Hepatocyte (in vitro differentiated cells): Measurements from ENCODE around the gene OSBPL10. TPM values are rescaled to one million over a fixed set of nuclear protein-coding genes. Genes with fewer than 3 reads are reported as not detected.

Experiments
- DNase-seq: peaks from one replicate; pipeline ENCODE4 v3.0.0-alpha.2; 2016; ENCODE audit warnings: low spot score
- H2AFZ ChIP-seq: fragments of 200-600 bp; sonication (generic); 2 replicates; pipeline ENCODE4 v1.6.0; 2016; ENCODE audit warnings: antibody characterized with exemption, mild to moderate bottlenecking
- H3K27ac ChIP-seq: fragments of 200-600 bp; sonication (generic); 2 replicates; pipeline ENCODE4 v1.5.1; 2016; ENCODE audit warnings: mild to moderate bottlenecking
- H3K27me3 ChIP-seq: fragments of 200-600 bp; sonication (generic); 2 replicates; pipeline ENCODE4 v1.6.1; 2016
- H3K36me3 ChIP-seq: fragments of 200-600 bp; sonication (generic); replicated peaks from 2 replicates; pipeline ENCODE4 v1.5.1; 2016; ENCODE audit warnings: low read depth; ENCODE audit not compliant: insufficient read depth
- H3K4me1 ChIP-seq: fragments of 200-600 bp; sonication (generic); 2 replicates; pipeline ENCODE4 v1.5.1; 2016; ENCODE audit warnings: mild to moderate bottlenecking, moderate library complexity; ENCODE audit not compliant: insufficient read depth
- H3K4me2 ChIP-seq: fragments of 200-600 bp; sonication (generic); 2 replicates; pipeline ENCODE4 v1.6.0; 2016
- H3K4me3 ChIP-seq: fragments of 200-600 bp; sonication (generic); 2 replicates; pipeline ENCODE4 v1.5.1; 2016; ENCODE audit warnings: mild to moderate bottlenecking
- H3K79me2 ChIP-seq: fragments of 200-600 bp; sonication (generic); 2 replicates; pipeline ENCODE4 v1.6.0; 2017; ENCODE audit warnings: mild to moderate bottlenecking
- H3K9me2 ChIP-seq: fragments of 200-600 bp; sonication (generic); replicated peaks from 2 replicates; pipeline ENCODE4 v1.6.0; 2017; ENCODE audit warnings: mild to moderate bottlenecking; ENCODE audit not compliant: insufficient read depth
- H3K9me3 ChIP-seq: fragments of 200-600 bp; sonication (generic); 2 replicates; pipeline ENCODE4 v1.5.1; 2016; ENCODE audit warnings: low read depth, mild to moderate bottlenecking
- H4K20me1 ChIP-seq: fragments of 200-600 bp; sonication (generic); 2 replicates; pipeline ENCODE4 v1.6.0; 2016; ENCODE audit warnings: mild to moderate bottlenecking; ENCODE audit not compliant: insufficient read depth, poor library complexity, severe bottlenecking
- CTCF ChIP-seq: fragments of 200-600 bp; sonication (generic); IDR thresholded peaks from 2 replicates; pipeline ENCODE4 v1.5.1; 2016; ENCODE audit warnings: antibody characterized with exemption, mild to moderate bottlenecking; ENCODE audit not compliant: poor library complexity
- EZH2 ChIP-seq: fragments of 200-600 bp; sonication (generic); IDR thresholded peaks from 2 replicates; pipeline ENCODE4 v1.6.1; 2016; ENCODE audit warnings: antibody characterized with exemption, mild to moderate bottlenecking, borderline replicate concordance
- EZH2phosphoT487 ChIP-seq: fragments of 200-600 bp; sonication (generic); IDR thresholded peaks from one replicate; pipeline ENCODE4 v1.6.1; 2018; ENCODE audit warnings: antibody characterized with exemption, mild to moderate bottlenecking, low read depth, moderate library complexity; ENCODE audit not compliant: unreplicated experiment, severe bottlenecking
- WGBS: methylation state at CpG from one replicate; pipeline ENCODE4 v1.1.6; 2016; ENCODE audit warnings: low lambda C conversion rate; ENCODE audit errors: missing lambda C conversion rate; 5-methylcytosine and 5-hydroxymethylcytosine counted together
- polyA plus RNA-seq: library from polyadenylated mRNA; unstranded; fragments of >200 nt; fragmentation: Nextera tagmentation; extraction: Ambion mirVana; gene quantifications from 2 replicates; pipeline ENCODE4 v1.2.1, GENCODE V29; 2016
- total RNA-seq: library from RNA; depleted of rRNA; stranded (reverse); fragments of >200 nt; gene quantifications from 2 replicates; pipeline ENCODE4 v1.2.3, GENCODE V29; 2014

Gene OSBPL10
- total and polyA plus RNA-seq, 2 experiments from 2014 or later, result 18.2 to 32.8 TPM

DNA sequence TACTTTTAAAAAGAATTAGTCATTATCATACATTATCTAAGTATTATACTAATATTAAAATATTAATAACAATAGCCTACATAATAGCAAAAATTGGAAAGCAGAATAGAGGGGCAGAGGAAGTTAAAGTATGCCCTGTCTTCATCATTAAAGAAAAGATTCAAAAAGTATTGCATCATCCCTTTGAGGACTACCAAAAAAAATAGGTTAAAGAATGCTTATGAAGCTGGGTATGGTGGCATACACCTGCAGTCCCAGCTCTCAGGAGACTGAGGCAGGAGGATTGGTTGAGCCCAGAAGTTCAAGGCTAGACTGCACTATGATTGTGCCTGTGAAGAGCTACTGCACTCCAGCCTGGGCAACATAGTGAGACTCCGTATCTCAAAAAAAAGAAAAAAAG, 240.7 kb downstream of the OSBPL10 start:
- H3K36me3 ChIP-seq, result no peaks in the 10 kb centered on the region
- no peak overlapping the region for H3K4me3 ChIP-seq
- no peak overlapping the region for H3K4me2 ChIP-seq
- TF ChIP-seq EZH2, result no peak
- no peak for TF ChIP-seq EZH2phosphoT487
- TF ChIP-seq CTCF, result no peak
- no peak overlapping the region for H2AFZ ChIP-seq
- peaks cover 3% of the 10 kb centered on the region for H3K4me1 ChIP-seq
- no peaks in the 10 kb centered on the region for H3K9me3 ChIP-seq
- 100% methylated on average over 1 of the region's 1 CpG for WGBS
- no peak for DNase-seq
- H4K20me1 ChIP-seq, result no peaks in the 10 kb centered on the region
- no peaks in the 10 kb centered on the region for H3K9me2 ChIP-seq
- H3K27me3 ChIP-seq, result no peaks in the 10 kb centered on the region
- no peak overlapping the region for H3K27ac ChIP-seq
- no peaks in the 10 kb centered on the region for H3K79me2 ChIP-seq

DNA sequence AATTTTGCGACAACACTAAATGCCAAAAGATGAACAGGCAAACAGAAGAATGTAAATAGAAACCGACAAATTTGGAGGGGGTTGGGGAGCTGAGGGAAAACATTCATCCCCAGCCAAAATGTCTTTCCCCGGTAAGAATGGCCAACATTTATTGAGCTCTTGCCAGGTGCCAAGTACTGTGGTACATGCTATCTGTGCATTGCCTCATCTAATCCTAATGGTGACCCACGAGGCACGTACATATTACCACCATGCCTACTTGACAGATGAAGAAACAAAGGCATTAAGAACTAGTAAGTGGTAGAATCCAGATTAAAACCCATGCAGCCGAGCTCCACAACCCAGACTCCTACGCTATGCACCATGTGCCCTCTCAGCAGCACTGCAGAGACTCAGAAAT, 242.7 kb downstream of the OSBPL10 start:
- H3K4me1 ChIP-seq, result peaks cover 3% of the 10 kb centered on the region
- no peaks in the 10 kb centered on the region for H3K79me2 ChIP-seq
- H2AFZ ChIP-seq, result no peak overlapping the region
- H3K36me3 ChIP-seq, result no peaks in the 10 kb centered on the region
- H4K20me1 ChIP-seq, result no peaks in the 10 kb centered on the region
- TF ChIP-seq CTCF (no peak), EZH2 (no peak), EZH2phosphoT487 (no peak)
- 78% methylated on average over 7 of the region's 7 CpGs for WGBS
- H3K27ac ChIP-seq, result no peak overlapping the region
- no peaks in the 10 kb centered on the region for H3K9me3 ChIP-seq
- no peaks in the 10 kb centered on the region for H3K9me2 ChIP-seq
- DNase-seq, result no peak
- H3K4me3 ChIP-seq, result no peak overlapping the region
- no peaks in the 10 kb centered on the region for H3K27me3 ChIP-seq
- H3K4me2 ChIP-seq, result no peak overlapping the region

DNA sequence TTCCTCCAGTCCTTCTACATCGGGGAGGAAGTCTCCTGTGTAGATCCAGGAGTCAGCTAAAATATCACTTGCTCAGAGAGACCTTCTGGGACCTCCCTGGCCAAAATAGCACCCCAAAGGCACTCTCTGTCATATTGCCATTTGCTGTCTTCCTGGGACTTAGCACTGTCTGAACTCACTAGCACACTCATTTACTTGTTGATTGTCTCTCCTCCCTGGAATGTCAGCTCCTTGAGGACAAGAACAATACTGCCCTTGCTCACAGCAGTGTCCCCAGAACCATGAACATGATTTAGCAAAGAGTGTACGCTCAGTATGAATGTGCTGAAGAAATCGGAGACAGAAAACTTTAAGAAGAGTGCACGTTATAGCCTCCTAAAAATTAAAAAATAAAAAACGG, 245.4 kb downstream of the OSBPL10 start:
- 93% methylated on average over 5 of the region's 5 CpGs for WGBS
- H3K27ac ChIP-seq, result no peak overlapping the region
- H3K9me3 ChIP-seq, result no peaks in the 10 kb centered on the region
- H2AFZ ChIP-seq, result no peak overlapping the region
- no peak overlapping the region for H3K4me3 ChIP-seq
- no peaks in the 10 kb centered on the region for H3K36me3 ChIP-seq
- no peaks in the 10 kb centered on the region for H4K20me1 ChIP-seq
- no peaks in the 10 kb centered on the region for H3K27me3 ChIP-seq
- no peak for TF ChIP-seq EZH2phosphoT487
- no peak for TF ChIP-seq CTCF
- no peak for TF ChIP-seq EZH2
- H3K9me2 ChIP-seq, result no peaks in the 10 kb centered on the region
- H3K4me2 ChIP-seq, result no peak overlapping the region
- no peaks in the 10 kb centered on the region for H3K79me2 ChIP-seq
- DNase-seq, result no peak
- H3K4me1 ChIP-seq, result peaks cover 3% of the 10 kb centered on the region

GRCh38 chr3:31733234-31733667, 247.8 kb downstream of the OSBPL10 start:
- H3K9me2 ChIP-seq, result no peaks in the 10 kb centered on the region
- H3K27me3 ChIP-seq, result no peaks in the 10 kb centered on the region
- no peaks in the 10 kb centered on the region for H3K79me2 ChIP-seq
- 87% methylated on average over 4 of the region's 4 CpGs for WGBS
- H3K4me1 ChIP-seq, result peaks cover 3% of the 10 kb centered on the region
- TF ChIP-seq CTCF, result no peak
- TF ChIP-seq EZH2, result no peak
- TF ChIP-seq EZH2phosphoT487, result no peak
- H4K20me1 ChIP-seq, result no peaks in the 10 kb centered on the region
- H3K4me3 ChIP-seq, result no peak overlapping the region
- DNase-seq, result no peak
- H3K27ac ChIP-seq, result no peak overlapping the region
- H3K36me3 ChIP-seq, result no peaks in the 10 kb centered on the region
- H2AFZ ChIP-seq, result no peak overlapping the region
- no peaks in the 10 kb centered on the region for H3K9me3 ChIP-seq
- H3K4me2 ChIP-seq, result no peak overlapping the region
